Neural cell (in vitro differentiated cells): ENCODE results near the gene A1CF. TPM values are rescaled to one million over a fixed set of nuclear protein-coding genes. Genes with fewer than 3 reads are reported as not detected.

Experiments
- H2AFZ ChIP-seq: fragments of 200-600, 300-800 bp; sonication (generic), shearing (Covaris generic); 2 replicates; pipeline ENCODE4 v1.6.0; 2014; ENCODE audit warnings: low read depth, mild to moderate bottlenecking, antibody characterized with exemption, low read length, moderate library complexity
- H3F3A ChIP-seq: fragments of 200-600 bp; shearing (Covaris generic); 2 replicates; pipeline ENCODE4 v1.6.1; 2016; ENCODE audit warnings: mild to moderate bottlenecking, moderate library complexity, mixed read lengths, antibody characterized with exemption, low read length; ENCODE audit not compliant: insufficient read depth, poor library complexity, severe bottlenecking
- H3K27ac ChIP-seq: fragments of 200-600, 300-800 bp; sonication (generic), shearing (Covaris generic); 2 replicates; pipeline ENCODE4 v1.5.1; 2014; ENCODE audit warnings: mild to moderate bottlenecking, low read length, moderate library complexity
- H3K27me3 ChIP-seq: fragments of 300-800, 200-600 bp; sonication (generic), shearing (Covaris generic); 2 replicates; pipeline ENCODE4 v1.6.0; 2014; ENCODE audit warnings: mild to moderate bottlenecking, low read depth, low read length, moderate library complexity; ENCODE audit not compliant: insufficient read depth
- H3K36me3 ChIP-seq: fragments of 300-800, 200-600 bp; sonication (generic), shearing (Covaris generic); 2 replicates; pipeline ENCODE4 v1.5.1; 2014; ENCODE audit warnings: mild to moderate bottlenecking, antibody characterized with exemption, low read length, moderate library complexity; ENCODE audit not compliant: insufficient read depth
- H3K4me2 ChIP-seq: fragments of 300-800, 200-600 bp; sonication (generic), shearing (Covaris generic); 2 replicates; pipeline ENCODE4 v1.6.0; 2014; ENCODE audit warnings: mild to moderate bottlenecking, low read length
- H3K4me3 ChIP-seq: fragments of 300-800, 200-600 bp; sonication (generic), shearing (Covaris generic); 2 replicates; pipeline ENCODE4 v1.5.1; 2014; ENCODE audit warnings: mild to moderate bottlenecking, low read length, moderate library complexity
- H3K79me2 ChIP-seq: fragments of 200-600 bp; shearing (Covaris generic); replicated peaks from 2 replicates; pipeline ENCODE4 v1.6.0; 2014; ENCODE audit warnings: mild to moderate bottlenecking, low read length, moderate library complexity; ENCODE audit not compliant: insufficient read depth
- H3K9ac ChIP-seq: fragments of 300-800, 200-600 bp; sonication (generic), shearing (Covaris generic); 2 replicates; pipeline ENCODE4 v1.6.1; 2016; ENCODE audit warnings: mild to moderate bottlenecking, low read length, mixed read lengths
- H3K9me2 ChIP-seq: fragments of 200-600 bp; shearing (Covaris generic); 2 replicates; pipeline ENCODE4 v1.6.1; 2016; ENCODE audit warnings: mild to moderate bottlenecking, low read length, mixed read lengths; ENCODE audit not compliant: insufficient read depth
- H3K9me3 ChIP-seq: fragments of 200-600, 300-800 bp; sonication (generic), shearing (Covaris generic); 2 replicates; pipeline ENCODE4 v1.6.1; 2016; ENCODE audit warnings: mild to moderate bottlenecking, mixed run types, low read length, moderate library complexity, mixed read lengths
- H4K20me1 ChIP-seq: fragments of 200-600 bp; shearing (Covaris generic); 2 replicates; pipeline ENCODE4 v1.6.1; 2016; ENCODE audit warnings: mild to moderate bottlenecking, mixed run types; ENCODE audit not compliant: insufficient read depth
- EP300 ChIP-seq: fragments of 450-650 bp; conservative IDR thresholded peaks from 2 replicates; pipeline ENCODE4 v1.6.1; 2014; ENCODE audit warnings: antibody characterized with exemption, mild to moderate bottlenecking, moderate library complexity; ENCODE audit not compliant: poor library complexity, severe bottlenecking
- EZH2 ChIP-seq: fragments of 200-600, 300-800 bp; shearing (Covaris generic), sonication (generic); IDR thresholded peaks from 2 replicates; pipeline ENCODE4 v1.6.1; 2014; ENCODE audit warnings: antibody characterized with exemption, low read length, borderline replicate concordance, mild to moderate bottlenecking; ENCODE audit not compliant: insufficient read depth, poor library complexity, severe bottlenecking
- MXI1 ChIP-seq: fragments of 450-650 bp; conservative IDR thresholded peaks from 2 replicates; pipeline ENCODE4 v1.6.1; 2014; ENCODE audit warnings: antibody characterized with exemption, mild to moderate bottlenecking; ENCODE audit not compliant: poor library complexity, severe bottlenecking
- POLR2AphosphoS5 ChIP-seq: IDR thresholded peaks from 2 replicates; pipeline ENCODE4 v1.6.1; 2012
- RAD21 ChIP-seq: fragments of 450-650 bp; conservative IDR thresholded peaks from 2 replicates; pipeline ENCODE4 v1.6.1; 2014; ENCODE audit warnings: antibody characterized with exemption, mild to moderate bottlenecking, moderate library complexity
- SMC3 ChIP-seq: fragments of 450-650 bp; conservative IDR thresholded peaks from 2 replicates; pipeline ENCODE4 v1.6.1; 2014; ENCODE audit warnings: antibody characterized with exemption, mild to moderate bottlenecking, moderate library complexity; ENCODE audit not compliant: poor library complexity
- TAF1 ChIP-seq: IDR thresholded peaks from 2 replicates; pipeline ENCODE4 v1.6.1; 2012; ENCODE audit warnings: low read depth
- polyA plus RNA-seq: library from polyadenylated mRNA; depleted of rRNA; stranded (reverse); fragments of >200 nt; gene quantifications from 2 replicates; pipeline ENCODE4 v1.2.3, GENCODE V29; 2014
- TF ChIP-seq, protein P1 (sequence below): IDR thresholded peaks from 2 replicates; pipeline ENCODE4 v1.6.1; 2012; ENCODE audit warnings: borderline replicate concordance
- TF ChIP-seq, protein P2 (sequence below): fragments of 450-650 bp; IDR thresholded peaks from 2 replicates; pipeline ENCODE4 v1.5.1; 2014; ENCODE audit warnings: antibody characterized with exemption, mild to moderate bottlenecking, moderate library complexity; ENCODE audit not compliant: poor library complexity, severe bottlenecking

The A1CF gene
- polyA plus RNA-seq, 1 donor from 2014 or later = not detected

GRCh38 chr10:50862719-50863118 lies 22.7 kb downstream of the A1CF start:
- TF ChIP-seq MXI1 (no peak), TAF1 (no peak), POLR2AphosphoS5 (no peak), SMC3 (no peak)
- Histone ChIP-seq H3K36me3 (no peaks in the 10 kb centered on the region), H3K27ac (no peak overlapping the region), H3K9me2 (no peaks in the 10 kb centered on the region), H3F3A (no peaks in the 10 kb centered on the region), H3K27me3 (no peaks in the 10 kb centered on the region), H3K79me2 (no peaks in the 10 kb centered on the region), H3K9me3 (no peaks in the 10 kb centered on the region), H3K4me3 (no peak overlapping the region), H4K20me1 (no peaks in the 10 kb centered on the region), H2AFZ (no peak overlapping the region), H3K9ac (no peak overlapping the region), H3K4me2 (no peak overlapping the region)

- Histone ChIP-seq H3K27ac (no peak overlapping the region), H2AFZ (no peak overlapping the region), H3K4me2 (no peak overlapping the region), H4K20me1 (no peaks in the 10 kb centered on the region), H3K9me2 (no peaks in the 10 kb centered on the region), H3K4me3 (no peak overlapping the region), H3K79me2 (no peaks in the 10 kb centered on the region), H3K36me3 (no peaks in the 10 kb centered on the region), H3K27me3 (no peaks in the 10 kb centered on the region), H3K9me3 (no peaks in the 10 kb centered on the region), H3F3A (no peaks in the 10 kb centered on the region), H3K9ac (no peak overlapping the region)
- no peak for TF ChIP-seq EP300
- TF ChIP-seq SMC3 = no peak
- TF ChIP-seq TAF1 = no peak
- TF ChIP-seq, protein P1, sequence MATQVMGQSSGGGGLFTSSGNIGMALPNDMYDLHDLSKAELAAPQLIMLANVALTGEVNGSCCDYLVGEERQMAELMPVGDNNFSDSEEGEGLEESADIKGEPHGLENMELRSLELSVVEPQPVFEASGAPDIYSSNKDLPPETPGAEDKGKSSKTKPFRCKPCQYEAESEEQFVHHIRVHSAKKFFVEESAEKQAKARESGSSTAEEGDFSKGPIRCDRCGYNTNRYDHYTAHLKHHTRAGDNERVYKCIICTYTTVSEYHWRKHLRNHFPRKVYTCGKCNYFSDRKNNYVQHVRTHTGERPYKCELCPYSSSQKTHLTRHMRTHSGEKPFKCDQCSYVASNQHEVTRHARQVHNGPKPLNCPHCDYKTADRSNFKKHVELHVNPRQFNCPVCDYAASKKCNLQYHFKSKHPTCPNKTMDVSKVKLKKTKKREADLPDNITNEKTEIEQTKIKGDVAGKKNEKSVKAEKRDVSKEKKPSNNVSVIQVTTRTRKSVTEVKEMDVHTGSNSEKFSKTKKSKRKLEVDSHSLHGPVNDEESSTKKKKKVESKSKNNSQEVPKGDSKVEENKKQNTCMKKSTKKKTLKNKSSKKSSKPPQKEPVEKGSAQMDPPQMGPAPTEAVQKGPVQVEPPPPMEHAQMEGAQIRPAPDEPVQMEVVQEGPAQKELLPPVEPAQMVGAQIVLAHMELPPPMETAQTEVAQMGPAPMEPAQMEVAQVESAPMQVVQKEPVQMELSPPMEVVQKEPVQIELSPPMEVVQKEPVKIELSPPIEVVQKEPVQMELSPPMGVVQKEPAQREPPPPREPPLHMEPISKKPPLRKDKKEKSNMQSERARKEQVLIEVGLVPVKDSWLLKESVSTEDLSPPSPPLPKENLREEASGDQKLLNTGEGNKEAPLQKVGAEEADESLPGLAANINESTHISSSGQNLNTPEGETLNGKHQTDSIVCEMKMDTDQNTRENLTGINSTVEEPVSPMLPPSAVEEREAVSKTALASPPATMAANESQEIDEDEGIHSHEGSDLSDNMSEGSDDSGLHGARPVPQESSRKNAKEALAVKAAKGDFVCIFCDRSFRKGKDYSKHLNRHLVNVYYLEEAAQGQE = no peak
- TF ChIP-seq EZH2 = no peak
- no peak for TF ChIP-seq MXI1
- no peak for TF ChIP-seq POLR2AphosphoS5
- TF ChIP-seq RAD21 = no peak
- TF ChIP-seq, protein P2, sequence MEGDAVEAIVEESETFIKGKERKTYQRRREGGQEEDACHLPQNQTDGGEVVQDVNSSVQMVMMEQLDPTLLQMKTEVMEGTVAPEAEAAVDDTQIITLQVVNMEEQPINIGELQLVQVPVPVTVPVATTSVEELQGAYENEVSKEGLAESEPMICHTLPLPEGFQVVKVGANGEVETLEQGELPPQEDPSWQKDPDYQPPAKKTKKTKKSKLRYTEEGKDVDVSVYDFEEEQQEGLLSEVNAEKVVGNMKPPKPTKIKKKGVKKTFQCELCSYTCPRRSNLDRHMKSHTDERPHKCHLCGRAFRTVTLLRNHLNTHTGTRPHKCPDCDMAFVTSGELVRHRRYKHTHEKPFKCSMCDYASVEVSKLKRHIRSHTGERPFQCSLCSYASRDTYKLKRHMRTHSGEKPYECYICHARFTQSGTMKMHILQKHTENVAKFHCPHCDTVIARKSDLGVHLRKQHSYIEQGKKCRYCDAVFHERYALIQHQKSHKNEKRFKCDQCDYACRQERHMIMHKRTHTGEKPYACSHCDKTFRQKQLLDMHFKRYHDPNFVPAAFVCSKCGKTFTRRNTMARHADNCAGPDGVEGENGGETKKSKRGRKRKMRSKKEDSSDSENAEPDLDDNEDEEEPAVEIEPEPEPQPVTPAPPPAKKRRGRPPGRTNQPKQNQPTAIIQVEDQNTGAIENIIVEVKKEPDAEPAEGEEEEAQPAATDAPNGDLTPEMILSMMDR = no peak
Measured at GRCh38 chr10:50861370-50861769, 24.1 kb downstream of the A1CF start.

DNA sequence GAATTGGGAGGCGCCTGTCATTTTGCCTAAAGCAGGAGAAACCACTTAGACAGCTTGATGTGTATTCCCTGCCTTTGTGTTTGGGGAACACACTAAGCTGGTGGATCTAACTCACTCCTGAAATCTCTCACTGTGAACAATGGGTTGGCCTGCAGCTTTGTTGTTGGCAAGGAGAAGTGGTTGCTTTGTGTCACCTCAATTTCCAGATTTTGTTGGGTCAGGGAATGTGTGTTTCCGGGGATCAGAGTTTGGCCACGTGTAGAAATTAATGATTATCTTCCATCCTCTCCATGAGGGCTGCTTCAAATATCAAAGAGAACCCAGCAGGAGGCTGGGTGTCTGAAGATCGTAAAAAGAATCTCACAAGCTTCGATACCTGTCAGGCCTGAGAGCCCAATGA lies 27.8 kb downstream of the A1CF start:
- H3K9me2 ChIP-seq = no peaks in the 10 kb centered on the region
- H3K27ac ChIP-seq = no peak overlapping the region
- no peaks in the 10 kb centered on the region for H3K27me3 ChIP-seq
- TF ChIP-seq TAF1 (no peak), POLR2AphosphoS5 (no peak), SMC3 (no peak), EP300 (no peak), EZH2 (no peak), MXI1 (no peak), RAD21 (no peak)
- TF ChIP-seq, protein P1 = no peak
- TF ChIP-seq, protein P2 = no peak
- H3K79me2 ChIP-seq = no peaks in the 10 kb centered on the region
- H3K9ac ChIP-seq = no peak overlapping the region
- no peak overlapping the region for H2AFZ ChIP-seq
- H3K4me2 ChIP-seq = no peak overlapping the region
- no peaks in the 10 kb centered on the region for H4K20me1 ChIP-seq
- H3K4me3 ChIP-seq = no peak overlapping the region
- H3F3A ChIP-seq = no peaks in the 10 kb centered on the region
- H3K9me3 ChIP-seq = no peaks in the 10 kb centered on the region
- no peaks in the 10 kb centered on the region for H3K36me3 ChIP-seq
